Measurements from ENCODE around the gene B3GNT2.

DNA sequence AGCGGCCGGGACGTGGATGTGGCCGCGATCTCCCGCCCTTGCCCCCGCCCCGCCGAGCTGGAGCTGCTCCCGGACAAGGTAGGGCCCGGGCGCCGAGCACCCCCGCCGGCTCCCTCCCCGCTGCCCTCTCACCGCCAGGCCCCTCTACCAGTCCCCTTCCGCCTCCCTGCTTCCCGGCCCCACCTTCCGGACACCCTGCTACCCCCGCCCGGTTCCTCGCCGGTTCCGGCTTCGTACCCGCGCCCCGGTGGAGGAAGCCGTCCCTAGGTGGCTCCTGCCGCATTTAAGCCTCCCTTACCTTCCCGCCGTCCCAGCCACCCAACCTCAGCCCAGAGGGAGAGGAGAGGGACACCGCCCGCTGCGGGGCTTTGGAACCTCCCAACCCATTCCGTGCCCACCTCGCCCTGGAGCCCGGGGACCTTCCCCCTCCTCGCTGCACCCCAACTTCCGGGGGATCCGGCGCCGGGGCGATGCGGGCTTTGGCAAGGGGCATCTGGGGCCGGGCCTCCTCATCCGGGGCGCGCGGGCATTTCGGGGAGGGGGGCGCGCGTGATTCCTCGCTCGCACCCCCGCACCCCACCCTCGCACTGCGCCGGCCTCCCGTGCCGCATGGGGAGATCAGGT lies 475 bp downstream of the B3GNT2 start:
- TF ChIP-seq ZFP3 (CRISPR knock-in tag; IDR thresholded peaks at IDR 0.05) (no peak), ZNF70 (CRISPR knock-in tag; IDR thresholded peaks at IDR 0.05) (no peak), TOX (CRISPR knock-in tag; IDR thresholded peaks at IDR 0.05; ENCODE audit: borderline replicate concordance) (no peak), ZFP30 (CRISPR knock-in tag; IDR thresholded peaks at IDR 0.05) (no peak), ZNF8 (CRISPR knock-in tag; IDR thresholded peaks at IDR 0.05) (no peak), GLIS3 (CRISPR knock-in tag; IDR thresholded peaks at IDR 0.05) (no peak), PPARA (CRISPR knock-in tag; IDR thresholded peaks at IDR 0.05; ENCODE audit: borderline replicate concordance) (no peak), ARNTL (CRISPR knock-in tag; IDR thresholded peaks at IDR 0.05; ENCODE audit: borderline replicate concordance, low read depth) (no peak)
- TF ChIP-seq, protein P1, sequence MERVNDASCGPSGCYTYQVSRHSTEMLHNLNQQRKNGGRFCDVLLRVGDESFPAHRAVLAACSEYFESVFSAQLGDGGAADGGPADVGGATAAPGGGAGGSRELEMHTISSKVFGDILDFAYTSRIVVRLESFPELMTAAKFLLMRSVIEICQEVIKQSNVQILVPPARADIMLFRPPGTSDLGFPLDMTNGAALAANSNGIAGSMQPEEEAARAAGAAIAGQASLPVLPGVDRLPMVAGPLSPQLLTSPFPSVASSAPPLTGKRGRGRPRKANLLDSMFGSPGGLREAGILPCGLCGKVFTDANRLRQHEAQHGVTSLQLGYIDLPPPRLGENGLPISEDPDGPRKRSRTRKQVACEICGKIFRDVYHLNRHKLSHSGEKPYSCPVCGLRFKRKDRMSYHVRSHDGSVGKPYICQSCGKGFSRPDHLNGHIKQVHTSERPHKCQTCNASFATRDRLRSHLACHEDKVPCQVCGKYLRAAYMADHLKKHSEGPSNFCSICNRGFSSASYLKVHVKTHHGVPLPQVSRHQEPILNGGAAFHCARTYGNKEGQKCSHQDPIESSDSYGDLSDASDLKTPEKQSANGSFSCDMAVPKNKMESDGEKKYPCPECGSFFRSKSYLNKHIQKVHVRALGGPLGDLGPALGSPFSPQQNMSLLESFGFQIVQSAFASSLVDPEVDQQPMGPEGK (CRISPR knock-in tag; IDR thresholded peaks at IDR 0.05; ENCODE audit: borderline replicate concordance) = no peak
- TF ChIP-seq, protein P2, sequence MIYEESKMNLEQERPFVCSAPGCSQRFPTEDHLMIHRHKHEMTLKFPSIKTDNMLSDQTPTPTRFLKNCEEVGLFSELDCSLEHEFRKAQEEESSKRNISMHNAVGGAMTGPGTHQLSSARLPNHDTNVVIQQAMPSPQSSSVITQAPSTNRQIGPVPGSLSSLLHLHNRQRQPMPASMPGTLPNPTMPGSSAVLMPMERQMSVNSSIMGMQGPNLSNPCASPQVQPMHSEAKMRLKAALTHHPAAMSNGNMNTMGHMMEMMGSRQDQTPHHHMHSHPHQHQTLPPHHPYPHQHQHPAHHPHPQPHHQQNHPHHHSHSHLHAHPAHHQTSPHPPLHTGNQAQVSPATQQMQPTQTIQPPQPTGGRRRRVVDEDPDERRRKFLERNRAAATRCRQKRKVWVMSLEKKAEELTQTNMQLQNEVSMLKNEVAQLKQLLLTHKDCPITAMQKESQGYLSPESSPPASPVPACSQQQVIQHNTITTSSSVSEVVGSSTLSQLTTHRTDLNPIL (CRISPR knock-in tag; IDR thresholded peaks at IDR 0.05; ENCODE audit: low read depth) = no peak
- TF ChIP-seq, protein P3, sequence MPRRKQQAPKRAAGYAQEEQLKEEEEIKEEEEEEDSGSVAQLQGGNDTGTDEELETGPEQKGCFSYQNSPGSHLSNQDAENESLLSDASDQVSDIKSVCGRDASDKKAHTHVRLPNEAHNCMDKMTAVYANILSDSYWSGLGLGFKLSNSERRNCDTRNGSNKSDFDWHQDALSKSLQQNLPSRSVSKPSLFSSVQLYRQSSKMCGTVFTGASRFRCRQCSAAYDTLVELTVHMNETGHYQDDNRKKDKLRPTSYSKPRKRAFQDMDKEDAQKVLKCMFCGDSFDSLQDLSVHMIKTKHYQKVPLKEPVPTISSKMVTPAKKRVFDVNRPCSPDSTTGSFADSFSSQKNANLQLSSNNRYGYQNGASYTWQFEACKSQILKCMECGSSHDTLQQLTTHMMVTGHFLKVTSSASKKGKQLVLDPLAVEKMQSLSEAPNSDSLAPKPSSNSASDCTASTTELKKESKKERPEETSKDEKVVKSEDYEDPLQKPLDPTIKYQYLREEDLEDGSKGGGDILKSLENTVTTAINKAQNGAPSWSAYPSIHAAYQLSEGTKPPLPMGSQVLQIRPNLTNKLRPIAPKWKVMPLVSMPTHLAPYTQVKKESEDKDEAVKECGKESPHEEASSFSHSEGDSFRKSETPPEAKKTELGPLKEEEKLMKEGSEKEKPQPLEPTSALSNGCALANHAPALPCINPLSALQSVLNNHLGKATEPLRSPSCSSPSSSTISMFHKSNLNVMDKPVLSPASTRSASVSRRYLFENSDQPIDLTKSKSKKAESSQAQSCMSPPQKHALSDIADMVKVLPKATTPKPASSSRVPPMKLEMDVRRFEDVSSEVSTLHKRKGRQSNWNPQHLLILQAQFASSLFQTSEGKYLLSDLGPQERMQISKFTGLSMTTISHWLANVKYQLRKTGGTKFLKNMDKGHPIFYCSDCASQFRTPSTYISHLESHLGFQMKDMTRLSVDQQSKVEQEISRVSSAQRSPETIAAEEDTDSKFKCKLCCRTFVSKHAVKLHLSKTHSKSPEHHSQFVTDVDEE (CRISPR knock-in tag; IDR thresholded peaks at IDR 0.05) = no peak
- TF ChIP-seq, protein P4, sequence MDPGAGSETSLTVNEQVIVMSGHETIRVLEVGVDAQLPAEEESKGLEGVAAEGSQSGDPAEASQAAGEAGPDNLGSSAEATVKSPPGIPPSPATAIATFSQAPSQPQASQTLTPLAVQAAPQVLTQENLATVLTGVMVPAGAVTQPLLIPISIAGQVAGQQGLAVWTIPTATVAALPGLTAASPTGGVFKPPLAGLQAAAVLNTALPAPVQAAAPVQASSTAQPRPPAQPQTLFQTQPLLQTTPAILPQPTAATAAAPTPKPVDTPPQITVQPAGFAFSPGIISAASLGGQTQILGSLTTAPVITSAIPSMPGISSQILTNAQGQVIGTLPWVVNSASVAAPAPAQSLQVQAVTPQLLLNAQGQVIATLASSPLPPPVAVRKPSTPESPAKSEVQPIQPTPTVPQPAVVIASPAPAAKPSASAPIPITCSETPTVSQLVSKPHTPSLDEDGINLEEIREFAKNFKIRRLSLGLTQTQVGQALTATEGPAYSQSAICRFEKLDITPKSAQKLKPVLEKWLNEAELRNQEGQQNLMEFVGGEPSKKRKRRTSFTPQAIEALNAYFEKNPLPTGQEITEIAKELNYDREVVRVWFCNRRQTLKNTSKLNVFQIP (CRISPR knock-in tag; IDR thresholded peaks at IDR 0.05; ENCODE audit: borderline replicate concordance, low read depth) = no peak

Measured in SK-N-SH treated with all-trans-retinoic acid at 6 μM for 48 hours (cell line).